Kidney epithelial cell (primary cell): ENCODE measurements around the gene LHPP. TPM values are rescaled to one million over a fixed set of nuclear protein-coding genes. Genes with fewer than 3 reads are reported as not detected.

Experiments used
- DNase-seq: peaks from one replicate; pipeline ENCODE4 v3.0.0-alpha.2; 2010; ENCODE audit warnings: low read depth
- H3K27me3 ChIP-seq: 2 replicates; pipeline ENCODE4 v1.6.0; 2011; ENCODE audit warnings: low read length; ENCODE audit not compliant: control insufficient read depth, insufficient read depth
- H3K36me3 ChIP-seq: 2 replicates; pipeline ENCODE4 v1.5.1; 2011; ENCODE audit warnings: low read length; ENCODE audit not compliant: control insufficient read depth, insufficient read depth
- H3K4me3 ChIP-seq: 2 replicates; pipeline ENCODE4 v1.5.1; 2011; ENCODE audit warnings: low read depth, mild to moderate bottlenecking, control low read depth, low read length
- CTCF ChIP-seq: IDR thresholded peaks from 2 replicates; pipeline ENCODE4 v1.5.1; 2011; ENCODE audit warnings: mild to moderate bottlenecking, moderate library complexity, low read length, control low read depth, inconsistent platforms; ENCODE audit not compliant: insufficient read depth, poor library complexity, severe bottlenecking
- total RNA-seq: library from RNA; depleted of rRNA; stranded (reverse); fragments of >200 nt; gene quantifications from 2 replicates; pipeline ENCODE4 v1.2.3, GENCODE V29; 2015

The LHPP gene
- total RNA-seq, 1 donor from 2014 or later, result 6.3 TPM

DNA sequence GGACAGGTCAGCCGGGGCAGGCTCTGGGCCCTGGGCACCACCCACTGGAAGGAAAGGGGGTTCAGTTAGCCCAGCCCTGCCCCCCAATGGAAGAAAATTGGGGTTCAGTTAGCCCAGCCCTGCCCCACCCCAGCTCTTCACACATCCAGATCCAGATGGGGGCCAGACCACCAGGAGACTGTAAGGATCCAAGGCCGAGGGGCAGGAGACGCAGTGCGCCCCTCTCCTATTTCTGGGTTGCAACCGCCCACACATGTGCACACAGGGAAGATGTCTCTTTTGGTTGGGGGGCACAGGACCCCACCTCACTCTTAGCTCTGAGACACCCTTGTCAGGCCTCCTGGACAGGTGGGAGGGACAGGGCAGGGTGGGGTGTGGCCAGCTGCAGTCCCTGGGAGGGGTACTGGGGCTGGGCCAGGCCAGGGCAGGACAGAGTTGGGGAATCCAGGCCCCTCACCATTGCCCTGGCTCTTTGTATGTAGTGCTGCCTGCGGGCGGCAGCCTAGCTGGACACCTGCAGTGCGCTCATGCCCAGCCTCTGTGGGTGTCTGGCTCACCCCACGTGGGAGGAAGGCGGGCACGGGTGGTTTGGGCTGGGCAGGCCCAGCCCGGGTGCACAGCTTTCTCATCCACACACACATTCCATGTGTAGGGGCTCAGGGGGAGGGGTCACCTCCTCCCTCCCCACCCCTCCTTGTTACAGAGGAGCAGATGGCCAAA is 141.2 kb downstream of the LHPP start:
- H3K4me3 ChIP-seq, result no peak overlapping the region
- H3K27me3 ChIP-seq, result peaks cover 21% of the 10 kb centered on the region
- H3K36me3 ChIP-seq, result no peaks in the 10 kb centered on the region
- no peak for DNase-seq
- no peak for TF ChIP-seq CTCF

GRCh38 chr10:124603376-124604213 is 142.0 kb downstream of the LHPP start:
- no peak for TF ChIP-seq CTCF
- no peaks in the 10 kb centered on the region for H3K36me3 ChIP-seq
- peaks cover 23% of the 10 kb centered on the region for H3K27me3 ChIP-seq
- no peak for DNase-seq
- no peak overlapping the region for H3K4me3 ChIP-seq

- no peaks in the 10 kb centered on the region for H3K36me3 ChIP-seq
- TF ChIP-seq CTCF, result no peak
- DNase-seq, result no peak
- H3K4me3 ChIP-seq, result no peak overlapping the region
- peaks cover 23% of the 10 kb centered on the region for H3K27me3 ChIP-seq
These were observed 142.8 kb downstream of the LHPP start for GRCh38 chr10:124604214-124605000.

GRCh38 chr10:124605001-124605370 is 143.4 kb downstream of the LHPP start:
- H3K4me3 ChIP-seq, result no peak overlapping the region
- no peak for TF ChIP-seq CTCF
- no peak for DNase-seq
- H3K27me3 ChIP-seq, result peaks cover 23% of the 10 kb centered on the region
- H3K36me3 ChIP-seq, result no peaks in the 10 kb centered on the region

GRCh38 chr10:124605481-124605855 is 143.8 kb downstream of the LHPP start:
- no peaks in the 10 kb centered on the region for H3K36me3 ChIP-seq
- H3K27me3 ChIP-seq, result peaks cover 22% of the 10 kb centered on the region
- no peak for DNase-seq
- H3K4me3 ChIP-seq, result no peak overlapping the region
- TF ChIP-seq CTCF, result no peak
